ENCODE data around the gene SUCNR1.

GRCh38 chr3:151867666-151868065 is 5.8 kb upstream of the SUCNR1 start:
- TF ChIP-seq, protein P1, sequence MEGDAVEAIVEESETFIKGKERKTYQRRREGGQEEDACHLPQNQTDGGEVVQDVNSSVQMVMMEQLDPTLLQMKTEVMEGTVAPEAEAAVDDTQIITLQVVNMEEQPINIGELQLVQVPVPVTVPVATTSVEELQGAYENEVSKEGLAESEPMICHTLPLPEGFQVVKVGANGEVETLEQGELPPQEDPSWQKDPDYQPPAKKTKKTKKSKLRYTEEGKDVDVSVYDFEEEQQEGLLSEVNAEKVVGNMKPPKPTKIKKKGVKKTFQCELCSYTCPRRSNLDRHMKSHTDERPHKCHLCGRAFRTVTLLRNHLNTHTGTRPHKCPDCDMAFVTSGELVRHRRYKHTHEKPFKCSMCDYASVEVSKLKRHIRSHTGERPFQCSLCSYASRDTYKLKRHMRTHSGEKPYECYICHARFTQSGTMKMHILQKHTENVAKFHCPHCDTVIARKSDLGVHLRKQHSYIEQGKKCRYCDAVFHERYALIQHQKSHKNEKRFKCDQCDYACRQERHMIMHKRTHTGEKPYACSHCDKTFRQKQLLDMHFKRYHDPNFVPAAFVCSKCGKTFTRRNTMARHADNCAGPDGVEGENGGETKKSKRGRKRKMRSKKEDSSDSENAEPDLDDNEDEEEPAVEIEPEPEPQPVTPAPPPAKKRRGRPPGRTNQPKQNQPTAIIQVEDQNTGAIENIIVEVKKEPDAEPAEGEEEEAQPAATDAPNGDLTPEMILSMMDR (IDR thresholded peaks at IDR 0.05) = no peak
- no peak for TF ChIP-seq POLR2A (IDR thresholded peaks at IDR 0.05)
- TF ChIP-seq POLR2AphosphoS5 (IDR thresholded peaks at IDR 0.05) = no peak
- no peak for TF ChIP-seq EP300 (IDR thresholded peaks at IDR 0.05; ENCODE audit: low read depth)
